HCT116 (cell line): Measurements from ENCODE around the gene UXS1. TPM values are rescaled to one million over a fixed set of nuclear protein-coding genes. Genes with fewer than 3 reads are reported as not detected.

Experiments
- ATAC-seq: fragments of 200-7000 bp; cut with Tn5 transposase; 2 replicates; pipeline ENCODE4 v1.9.1; 2020; ENCODE audit warnings: mild to moderate bottlenecking, moderate library complexity
- BruUV-seq: library from RNA; stranded (reverse); fragments of 400-500 nt; replicated peaks from 2 replicates; lab custom pipeline; 2021; lab: Mats Ljungman, UMichigan
- CTCF ChIA-PET: fragments of 300-600 bp; sonication (Branson Sonifier 250); formaldehyde crosslinking; loops from one replicate; lab custom pipeline; 2021; ENCODE audit warnings: antibody characterized with exemption; lab: Charles Lee
- POLR2A ChIA-PET: fragments of 300-600, 350-600 bp; sonication (Branson Sonifier 250); formaldehyde crosslinking; loops from one replicate; lab custom pipeline; 2021; ENCODE audit warnings: antibody characterized with exemption; lab: Charles Lee
- RAD21 ChIA-PET, 2 experiments: fragments of 300-600 bp; sonication (Branson Sonifier 250); formaldehyde crosslinking; loops; one replicate each; lab custom pipeline; 2023; ENCODE audit warnings: low total read pairs in 2 of 2; ENCODE audit not compliant: uncharacterized antibody in 2 of 2, unreplicated experiment in 2 of 2, low non-redundant PET in 1 of 2; lab: Charles Lee
- DNase-seq: peaks from one replicate; pipeline ENCODE4 v3.0.0-alpha.2; 2010; ENCODE audit warnings: low read depth, low spot score
- H2AFZ ChIP-seq: fragments of 200-600 bp; shearing (Covaris generic), sonication (generic); 2 replicates; pipeline ENCODE4 v1.6.1; 2017; ENCODE audit warnings: low read depth, mixed run types, mixed read lengths, antibody characterized with exemption, low read length; ENCODE audit not compliant: poor library complexity, severe bottlenecking
- H3K27ac ChIP-seq: 2 replicates; pipeline ENCODE4 v1.5.1; 2012; ENCODE audit warnings: low read depth, low read length
- H3K27me3 ChIP-seq: fragments of 200-600 bp; sonication (generic); 2 replicates; pipeline ENCODE4 v1.6.1; 2016; ENCODE audit warnings: mixed run types, low read length, mixed read lengths; ENCODE audit not compliant: insufficient read depth
- H3K36me3 ChIP-seq, 2 experiments: fragments of 200-500 bp in 1 of 2; fragments of 200-600 bp in 1 of 2; sonication (Bioruptor generic) in 1 of 2; sonication (generic) in 1 of 2; 2 replicates each; pipeline versions ENCODE4 v1.5.1 to v1.6.1; 2014 to 2016; ENCODE audit warnings: low read length in 2 of 2, inconsistent platforms in 1 of 2, mixed read lengths in 1 of 2, mixed run types in 1 of 2; ENCODE audit not compliant: insufficient read depth in 2 of 2, control insufficient read depth in 1 of 2
- H3K4me1 ChIP-seq, 2 experiments: fragments of 200-600 bp in 1 of 2; sonication (generic) in 1 of 2; 2 replicates each; pipeline versions ENCODE4 v1.5.1 to v1.6.1; 2012 to 2017; ENCODE audit warnings: low read length in 2 of 2, inconsistent platforms in 1 of 2, mild to moderate bottlenecking in 1 of 2, mixed read lengths in 1 of 2, mixed run types in 1 of 2, moderate library complexity in 1 of 2; ENCODE audit not compliant: insufficient read depth in 2 of 2, control insufficient read depth in 1 of 2
- H3K4me2 ChIP-seq: fragments of 200-600 bp; sonication (generic); 2 replicates; pipeline ENCODE4 v1.6.1; 2017; ENCODE audit warnings: mixed run types, low read length, mixed read lengths
- H3K4me3 ChIP-seq, 2 experiments: fragments of 200-600 bp in 1 of 2; sonication (generic) in 1 of 2; replicated peaks in 1 of 2; 2 replicates each; pipeline ENCODE4 v1.5.1; 2011 to 2016; ENCODE audit warnings: low read length in 2 of 2, control low read depth in 1 of 2, low read depth in 1 of 2, mild to moderate bottlenecking in 1 of 2, mixed read lengths in 1 of 2, mixed run types in 1 of 2
- H3K79me2 ChIP-seq: fragments of 200-600 bp; sonication (generic); 2 replicates; pipeline ENCODE4 v1.6.1; 2017; ENCODE audit warnings: mild to moderate bottlenecking, mixed run types, low read length, moderate library complexity, mixed read lengths; ENCODE audit not compliant: insufficient read depth
- H3K9ac ChIP-seq: fragments of 200-600 bp; sonication (generic); 2 replicates; pipeline ENCODE4 v1.6.1; 2016; ENCODE audit warnings: low read length, mixed read lengths
- H3K9me2 ChIP-seq: fragments of 200-600 bp; sonication (generic), shearing (Covaris generic); 2 replicates; pipeline ENCODE4 v1.6.1; 2017; ENCODE audit warnings: mixed run types, mild to moderate bottlenecking, moderate library complexity; ENCODE audit not compliant: insufficient read depth
- H3K9me3 ChIP-seq, 2 experiments: fragments of 200-500 bp in 1 of 2; fragments of 200-600 bp in 1 of 2; sonication (Bioruptor generic) in 1 of 2; sonication (generic) in 1 of 2; 2 replicates each; pipeline ENCODE4 v1.6.1; 2014 to 2017; ENCODE audit warnings: low read length in 2 of 2, mixed read lengths in 2 of 2, inconsistent platforms in 1 of 2, low read depth in 1 of 2, mild to moderate bottlenecking in 1 of 2, mixed run types in 1 of 2, moderate library complexity in 1 of 2; ENCODE audit not compliant: control insufficient read depth in 1 of 2, insufficient read depth in 1 of 2
- H4K20me1 ChIP-seq: fragments of 200-600 bp; sonication (generic), shearing (Covaris generic); 2 replicates; pipeline ENCODE4 v1.6.1; 2017; ENCODE audit warnings: mixed run types, mild to moderate bottlenecking, moderate library complexity; ENCODE audit not compliant: insufficient read depth
- ATF3 ChIP-seq: IDR thresholded peaks from 2 replicates; pipeline ENCODE4 v1.6.1; 2012
- CBX3 ChIP-seq: IDR thresholded peaks from 2 replicates; pipeline ENCODE4 v1.6.1; 2012; ENCODE audit warnings: low read depth
- CEBPB ChIP-seq: IDR thresholded peaks from 2 replicates; pipeline ENCODE4 v1.6.1; 2012; ENCODE audit warnings: low read depth
- CTCF ChIP-seq, 3 experiments: fragments of 200-600 bp in 1 of 3; sonication (generic) in 1 of 3; IDR thresholded peaks in 2 of 3; conservative IDR thresholded peaks in 1 of 3; 2 replicates each; pipeline ENCODE4 v1.5.1; 2012 to 2017; ENCODE audit warnings: low read depth in 2 of 3, low read length in 2 of 3, antibody characterized with exemption in 1 of 3, borderline replicate concordance in 1 of 3, control low read depth in 1 of 3, mild to moderate bottlenecking in 1 of 3, mixed read lengths in 1 of 3, mixed run types in 1 of 3, moderate library complexity in 1 of 3; ENCODE audit not compliant: insufficient read depth in 1 of 3
- EGR1 ChIP-seq: IDR thresholded peaks from 2 replicates; pipeline ENCODE4 v1.6.1; 2012; ENCODE audit warnings: low read depth
- EZH2 ChIP-seq: fragments of 200-600 bp; sonication (generic); IDR thresholded peaks from 2 replicates; pipeline ENCODE4 v1.6.1; 2017; ENCODE audit warnings: antibody characterized with exemption, mixed run types
- EZH2phosphoT487 ChIP-seq: fragments of 200-600 bp; IDR thresholded peaks from 2 replicates; pipeline ENCODE4 v1.6.1; 2018; ENCODE audit warnings: antibody characterized with exemption, borderline replicate concordance
- FOSL1 ChIP-seq: IDR thresholded peaks from 2 replicates; pipeline ENCODE4 v1.6.1; 2012; ENCODE audit warnings: low read depth
- JUND ChIP-seq: IDR thresholded peaks from 2 replicates; pipeline ENCODE4 v1.6.1; 2012
- MAX ChIP-seq: IDR thresholded peaks from 2 replicates; pipeline ENCODE4 v1.6.1; 2012
- RAD21 ChIP-seq: IDR thresholded peaks from 2 replicates; pipeline ENCODE4 v1.6.1; 2012; ENCODE audit warnings: low read depth, mild to moderate bottlenecking
- REST ChIP-seq: IDR thresholded peaks from 2 replicates; pipeline ENCODE4 v1.6.1; 2012; ENCODE audit warnings: low read depth
- SIN3A ChIP-seq: IDR thresholded peaks from 2 replicates; pipeline ENCODE4 v1.6.1; 2012; ENCODE audit warnings: low read depth
- SP1 ChIP-seq: IDR thresholded peaks from 2 replicates; pipeline ENCODE4 v1.6.1; 2012; ENCODE audit warnings: low read depth
- SRF ChIP-seq: IDR thresholded peaks from 2 replicates; pipeline ENCODE4 v1.6.1; 2012; ENCODE audit warnings: low read depth
- TCF7L2 ChIP-seq: IDR thresholded peaks from 2 replicates; pipeline ENCODE4 v1.7.0; 2011; ENCODE audit warnings: borderline replicate concordance, inconsistent platforms; ENCODE audit not compliant: insufficient read depth, insufficient read length; ENCODE audit errors: extremely low read depth
- YY1 ChIP-seq: IDR thresholded peaks from 2 replicates; pipeline ENCODE4 v1.6.1; 2011; ENCODE audit warnings: low read length, low read depth, moderate library complexity, mild to moderate bottlenecking; ENCODE audit not compliant: insufficient replicate concordance; ENCODE audit errors: extremely low read depth
- ZBTB33 ChIP-seq: IDR thresholded peaks from 2 replicates; pipeline ENCODE4 v1.6.1; 2011; ENCODE audit warnings: mild to moderate bottlenecking, low read length, moderate library complexity; ENCODE audit not compliant: insufficient replicate concordance; ENCODE audit errors: extremely low read depth
- ZFX ChIP-seq: fragments of 450-650 bp; IDR thresholded peaks from 2 replicates; pipeline ENCODE4 v1.6.1; 2017
- ZNF274 ChIP-seq: fragments of 200-500 bp; sonication (Bioruptor generic); IDR thresholded peaks from 2 replicates; pipeline ENCODE4 v1.6.1; 2014; ENCODE audit warnings: mild to moderate bottlenecking, low read depth, low read length, inconsistent platforms
- intact Hi-C: fragments of 100-400 bp; cut with micrococcal nuclease; formaldehyde crosslinking; loops from 2 replicates; pipeline ENCODE4 v1.10.0; 2022
- total RNA-seq: library from RNA; stranded (reverse); gene quantifications from one replicate; pipeline ENCODE4 v1.2.1, GENCODE V29; 2021; ENCODE audit not compliant: unreplicated experiment

Gene UXS1
- total RNA-seq, 1 experiment from 2014 or later, result 45.7 TPM

GRCh38 chr2:106058469-106059137 lies 135.5 kb downstream of the UXS1 start:
- no peaks in the 10 kb centered on the region for H3K36me3 ChIP-seq
- BruUV-seq, result no TSS peak
- H3K4me3 ChIP-seq, result no peak overlapping the region
- no peak overlapping the region for H3K27ac ChIP-seq
- H3K4me1 ChIP-seq, result peaks cover 7 to 18% of the 10 kb centered on the region in 2 experiments; a peak in 3 of 4 replicates
- ChIA-PET RAD21 (no interaction called here), CTCF (no interaction called here), POLR2A (interaction anchor here (0.6 kb wide), 1 partner anchor 13 kb away, joined by 3 read pairs; no protein-coding TSS in a partner anchor)
- H2AFZ ChIP-seq, result no peak overlapping the region
- no peaks in the 10 kb centered on the region for H3K9me2 ChIP-seq
- DNase-seq, result no peak
- H3K9ac ChIP-seq, result no peak overlapping the region
- no peak overlapping the region for H3K4me2 ChIP-seq
- ATAC-seq, result no peak
- H3K9me3 ChIP-seq, result no peaks in the 10 kb centered on the region
- TF ChIP-seq EGR1 (no peak), RAD21 (no peak), FOSL1 (no peak), MAX (no peak), ZFX (no peak), ATF3 (no peak), CEBPB (no peak), YY1 (no peak), EZH2phosphoT487 (no peak), ZNF274 (no peak), ZBTB33 (no peak), REST (no peak), SIN3A (no peak), TCF7L2 (no peak), EZH2 (no peak), SRF (no peak), CBX3 (no peak), CTCF (IDR thresholded peaks at IDR 0.05 in 2 of 3, conservative IDR thresholded peaks at IDR 0.05 in 1 of 3; ENCODE audit: borderline replicate concordance in 1 of 3, insufficient read depth in 1 of 3, low read depth in 2 of 3, low read length in 2 of 3) (no peak), JUND (no peak), SP1 (no peak)
- intact Hi-C loops, result no loop called here
- no peaks in the 10 kb centered on the region for H3K27me3 ChIP-seq
- H3K79me2 ChIP-seq, result no peaks in the 10 kb centered on the region
- no peaks in the 10 kb centered on the region for H4K20me1 ChIP-seq
